ENCODE measurements around the gene TLX2. TPM values are rescaled to one million over a fixed set of nuclear protein-coding genes. Genes with fewer than 3 reads are reported as not detected.

The TLX2 gene
- total and polyA plus RNA-seq, 2 experiments from 2014 or later: 0.16 to 0.21 TPM

GRCh38 chr2:74504591-74504990, 9.7 kb upstream of the TLX2 start:
- peaks cover 28% of the 10 kb centered on the region for H3K36me3 Mint-ChIP-seq (ENCODE audit: low read depth)

More at GRCh38 chr2:74504591-74504990, 9.7 kb upstream of the TLX2 start:
- ATAC-seq: no peak
- Mint-ChIP-seq H3K4me3 (peak overlapping the region; percentile 86), H3K4me1 (peaks cover 53% of the 10 kb centered on the region), H3K9me3 (no peaks in the 10 kb centered on the region; the same call in 1 of the 3 replicates), H3K27ac (no peak overlapping the region), H3K27me3 (ENCODE audit: insufficient read depth, low read depth, poor library complexity) (peaks cover 96% of the 10 kb centered on the region)
- Histone ChIP-seq H3K27me3 (ENCODE audit: insufficient read depth) (peaks cover 92% of the 10 kb centered on the region), H3K27ac (ENCODE audit: low read depth) (no peak overlapping the region), H3K4me1 (ENCODE audit: insufficient read depth) (peaks cover 46% of the 10 kb centered on the region), H4K20me1 (replicated peaks; ENCODE audit: insufficient read depth) (peaks cover 11% of the 10 kb centered on the region), H3K4me3 (peak overlapping the region; percentile 71; the same call in 1 of the 2 replicates), H3K9me2 (ENCODE audit: insufficient read depth) (no peaks in the 10 kb centered on the region), H3K79me2 (replicated peaks; ENCODE audit: insufficient read depth) (peaks cover 8% of the 10 kb centered on the region), H3K36me3 (ENCODE audit: insufficient read depth) (peaks cover 7% of the 10 kb centered on the region; the same call in 1 of the 2 replicates), H2AFZ (no peak overlapping the region), H3F3A (replicated peaks; ENCODE audit: low read depth) (peaks cover 29% of the 10 kb centered on the region), H3K4me2 (peak overlapping the region; percentile 95)
- no peak for DNase-seq (ENCODE audit: low spot score)
- TF ChIP-seq ZNF114 (CRISPR knock-in tag; IDR thresholded peaks at IDR 0.05): no peak
- no peak for TF ChIP-seq REST (IDR thresholded peaks at IDR 0.05; ENCODE audit: unreplicated experiment)
- no peak for TF ChIP-seq POLR2AphosphoS5 (IDR thresholded peaks at IDR 0.05; ENCODE audit: low read depth)
- no peak for TF ChIP-seq CREB1 (CRISPR knock-in tag; IDR thresholded peaks at IDR 0.05; ENCODE audit: low read depth)
- TF ChIP-seq EZH2phosphoT487 (IDR thresholded peaks at IDR 0.05; ENCODE audit: unreplicated experiment): no peak
- TF ChIP-seq ZNF331 (CRISPR knock-in tag; IDR thresholded peaks at IDR 0.05; ENCODE audit: low read depth): no peak
- TF ChIP-seq ZNF462 (CRISPR knock-in tag; IDR thresholded peaks at IDR 0.05): no peak
- no peak for TF ChIP-seq CTCF (conservative IDR thresholded peaks at IDR 0.05; ENCODE audit: low read depth in 2 of 2)
- no peak for TF ChIP-seq EZH2 (IDR thresholded peaks at IDR 0.05; ENCODE audit: low read depth, unreplicated experiment)
- TF ChIP-seq ETS1 (IDR thresholded peaks at IDR 0.05): no peak
- TF ChIP-seq JUNB (IDR thresholded peaks at IDR 0.05; ENCODE audit: unreplicated experiment): no peak
- TF ChIP-seq NANOG (IDR thresholded peaks at IDR 0.05; ENCODE audit: borderline replicate concordance): no peak
- no peak for TF ChIP-seq STAT1 (IDR thresholded peaks at IDR 0.05; ENCODE audit: unreplicated experiment)
